ENCODE measurements around the gene MAD1L1.

GRCh38 chr7:2044311-2044882 lies 188.3 kb downstream of the MAD1L1 start:
- TF ChIP-seq CTCF (IDR thresholded peaks at IDR 0.05), result no peak
- TF ChIP-seq POLR2A (IDR thresholded peaks at IDR 0.05), result no peak
